GM23338 (cell line): Measurements from ENCODE around the gene CDH9. TPM values are rescaled to one million over a fixed set of nuclear protein-coding genes. Genes with fewer than 3 reads are reported as not detected.
A peak's percentile ranks its signal among the peaks of the same experiment; 100 is the strongest.

Experiments used
- ATAC-seq: fragments of 200-7000 bp; cut with Tn5 transposase; 3 replicates; pipeline ENCODE4 v1.9.1; 2020
- DNase-seq: peaks from one replicate; pipeline ENCODE4 v3.0.0-alpha.2; 2015; ENCODE audit warnings: low spot score
- H2AFZ ChIP-seq: fragments of 200-600 bp; sonication (generic); 2 replicates; pipeline ENCODE4 v1.8.0; 2016; ENCODE audit warnings: antibody characterized with exemption, mild to moderate bottlenecking, moderate library complexity
- H3F3A ChIP-seq: fragments of 200-600 bp; sonication (generic); replicated peaks from 2 replicates; pipeline ENCODE4 v1.8.0; 2017; ENCODE audit warnings: antibody characterized with exemption, mixed run types, low read depth
- H3K27ac ChIP-seq: fragments of 200-600 bp; sonication (generic); 2 replicates; pipeline ENCODE4 v1.6.1; 2016; ENCODE audit warnings: low read depth
- H3K27me3 ChIP-seq: fragments of 200-600 bp; sonication (generic); 2 replicates; pipeline ENCODE4 v1.8.0; 2016; ENCODE audit warnings: mild to moderate bottlenecking, mixed run types, moderate library complexity; ENCODE audit not compliant: insufficient read depth
- H3K36me3 ChIP-seq: fragments of 200-600 bp; sonication (generic); 2 replicates; pipeline ENCODE4 v1.8.0; 2016; ENCODE audit warnings: mild to moderate bottlenecking; ENCODE audit not compliant: insufficient read depth
- H3K4me1 ChIP-seq: fragments of 200-600 bp; sonication (generic); 2 replicates; pipeline ENCODE4 v1.8.0; 2016; ENCODE audit warnings: mild to moderate bottlenecking, moderate library complexity; ENCODE audit not compliant: insufficient read depth
- H3K4me2 ChIP-seq: fragments of 200-600 bp; sonication (generic); 2 replicates; pipeline ENCODE4 v1.7.1; 2017; ENCODE audit warnings: mixed run types
- H3K4me3 ChIP-seq: fragments of 200-600 bp; sonication (generic); 2 replicates; pipeline ENCODE4 v1.6.1; 2016; ENCODE audit warnings: mixed run types
- H3K79me2 ChIP-seq: fragments of 200-600 bp; sonication (generic); replicated peaks from 2 replicates; pipeline ENCODE4 v1.8.0; 2017; ENCODE audit warnings: mild to moderate bottlenecking; ENCODE audit not compliant: insufficient read depth
- H3K9me2 ChIP-seq: fragments of 200-600 bp; sonication (generic); 2 replicates; pipeline ENCODE4 v1.8.0; 2017; ENCODE audit not compliant: insufficient read depth
- H4K20me1 ChIP-seq: fragments of 200-600 bp; sonication (generic); replicated peaks from 2 replicates; pipeline ENCODE4 v1.8.0; 2017; ENCODE audit warnings: mild to moderate bottlenecking; ENCODE audit not compliant: insufficient read depth
- H3K27ac Mint-ChIP-seq: 2 replicates; pipeline ENCODE4 v1.8.0; 2020; ENCODE audit warnings: inconsistent platforms, mild to moderate bottlenecking, moderate library complexity, mixed read lengths
- H3K27me3 Mint-ChIP-seq: 3 replicates; pipeline ENCODE4 v1.8.0; 2022; ENCODE audit warnings: low read depth, mild to moderate bottlenecking, moderate library complexity, mixed read lengths, inconsistent platforms; ENCODE audit not compliant: insufficient read depth, poor library complexity
- H3K36me3 Mint-ChIP-seq: 3 replicates; pipeline ENCODE4 v1.8.0; 2021; ENCODE audit warnings: low read depth, mild to moderate bottlenecking, inconsistent platforms, moderate library complexity, mixed read lengths
- H3K4me1 Mint-ChIP-seq: 3 replicates; pipeline ENCODE4 v1.8.0; 2020; ENCODE audit warnings: mild to moderate bottlenecking, inconsistent platforms, mixed read lengths
- H3K4me3 Mint-ChIP-seq: 3 replicates; pipeline ENCODE4 v1.8.0; 2021; ENCODE audit warnings: moderate library complexity, mild to moderate bottlenecking, inconsistent platforms, mixed read lengths
- H3K9me3 Mint-ChIP-seq: 3 replicates; pipeline ENCODE4 v1.8.0; 2020; ENCODE audit warnings: moderate library complexity, mild to moderate bottlenecking, inconsistent platforms, mixed read lengths
- CREB1 ChIP-seq: fragments of 250-450 bp; sonication (Bioruptor Pico); IDR thresholded peaks from 2 replicates; pipeline ENCODE4 v1.5.0; 2020; ENCODE audit warnings: low read depth, mild to moderate bottlenecking, moderate library complexity
- CTCF ChIP-seq, 2 experiments: fragments of 200-600 bp in 1 of 2; sonication (generic) in 1 of 2; conservative IDR thresholded peaks; 2 replicates each; pipeline versions ENCODE4 v1.5.1 to v1.6.1; 2016 to 2017; ENCODE audit warnings: antibody characterized with exemption in 2 of 2, low read depth in 2 of 2, mild to moderate bottlenecking in 2 of 2, moderate library complexity in 1 of 2
- ETS1 ChIP-seq: IDR thresholded peaks from 2 replicates; pipeline ENCODE4 v1.6.1; 2016; ENCODE audit warnings: antibody characterized with exemption
- EZH2phosphoT487 ChIP-seq: fragments of 200-600 bp; sonication (generic); IDR thresholded peaks from one replicate; pipeline ENCODE4 v1.8.1; 2018; ENCODE audit warnings: antibody characterized with exemption; ENCODE audit not compliant: unreplicated experiment
- JUNB ChIP-seq: IDR thresholded peaks from one replicate; pipeline ENCODE4 v1.6.1; 2016; ENCODE audit warnings: antibody characterized with exemption; ENCODE audit not compliant: unreplicated experiment
- NANOG ChIP-seq: IDR thresholded peaks from 2 replicates; pipeline ENCODE4 v1.6.1; 2016; ENCODE audit warnings: antibody characterized with exemption, borderline replicate concordance
- POLR2AphosphoS5 ChIP-seq: IDR thresholded peaks from 2 replicates; pipeline ENCODE4 v1.6.1; 2016; ENCODE audit warnings: antibody characterized with exemption, low read depth
- REST ChIP-seq: IDR thresholded peaks from one replicate; pipeline ENCODE4 v1.6.1; 2018; ENCODE audit warnings: antibody characterized with exemption; ENCODE audit not compliant: unreplicated experiment
- ZNF114 ChIP-seq: fragments of 250-450 bp; sonication (Bioruptor Pico); IDR thresholded peaks from 2 replicates; pipeline ENCODE4 v1.5.0; 2020; ENCODE audit warnings: mild to moderate bottlenecking, moderate library complexity
- ZNF331 ChIP-seq: fragments of 250-450 bp; sonication (Bioruptor Pico); IDR thresholded peaks from 2 replicates; pipeline ENCODE4 v1.5.0; 2020; ENCODE audit warnings: low read depth, mild to moderate bottlenecking, moderate library complexity
- polyA plus RNA-seq: library from polyadenylated mRNA; unstranded; fragments of >200 nt; fragmentation: Nextera tagmentation; extraction: Ambion mirVana; gene quantifications from 2 replicates; pipeline ENCODE4 v1.2.1, GENCODE V29; 2016
- total RNA-seq: library from RNA; depleted of rRNA; stranded (reverse); fragments of >200 nt; shearing (Covaris generic); gene quantifications from 2 replicates; pipeline ENCODE4 v1.2.3, GENCODE V29; 2014

CDH9 gene
- total and polyA plus RNA-seq, 2 experiments from 2014 or later: 0.26 to 0.31 TPM

- TF ChIP-seq REST (no peak), POLR2AphosphoS5 (no peak)
Measured at GRCh38 chr5:27041372-27041771, 3.0 kb upstream of the CDH9 start (continued).

- Histone ChIP-seq H3K27ac (no peak overlapping the region), H2AFZ (no peak overlapping the region), H3F3A (no peaks in the 10 kb centered on the region), H4K20me1 (no peaks in the 10 kb centered on the region), H3K4me1 (peaks cover 48% of the 10 kb centered on the region), H3K9me2 (no peaks in the 10 kb centered on the region), H3K79me2 (no peaks in the 10 kb centered on the region), H3K4me2 (peak overlapping the region; percentile 50; the same call in 1 of the 2 replicates), H3K27me3 (no peaks in the 10 kb centered on the region), H3K36me3 (no peaks in the 10 kb centered on the region), H3K4me3 (no peak overlapping the region)
- Mint-ChIP-seq H3K9me3 (no peaks in the 10 kb centered on the region), H3K4me1 (peaks cover 42% of the 10 kb centered on the region), H3K27me3 (no peaks in the 10 kb centered on the region), H3K27ac (peak overlapping the region; percentile 8; the same call in 1 of the 2 replicates), H3K4me3 (peak overlapping the region; percentile 3; the same call in 1 of the 3 replicates), H3K36me3 (no peaks in the 10 kb centered on the region)
- DNase-seq (no peak), ATAC-seq (no peak)
- TF ChIP-seq ETS1 (no peak), JUNB (no peak), CTCF (conservative IDR thresholded peaks at IDR 0.05; ENCODE audit: low read depth in 2 of 2) (no peak), REST (no peak), POLR2AphosphoS5 (no peak), ZNF114 (CRISPR knock-in tag) (no peak), EZH2phosphoT487 (no peak), ZNF331 (no peak), NANOG (no peak), CREB1 (CRISPR knock-in tag) (no peak)
Measured at GRCh38 chr5:27034565-27034964, 3.8 kb downstream of the CDH9 start.
